ENCODE measurements around the gene PDLIM3. TPM values are rescaled to one million over a fixed set of nuclear protein-coding genes. Genes with fewer than 3 reads are reported as not detected.
A peak's percentile ranks its signal among the peaks of the same experiment; 100 is the strongest.

The PDLIM3 gene
- total and polyA plus RNA-seq, 7 donors, result 7.9 to 907 (median 568) TPM

- no peaks in the 10 kb centered on the region for H3K27me3 ChIP-seq
- H3K4me1 ChIP-seq, result peaks cover 0 to 7% (median 2%) of the 10 kb centered on the region in 4 donors
- H3K27ac ChIP-seq, result peak overlapping the region in 2 of 4 donors; percentile 4 to 50
- H3K4me3 ChIP-seq, result no peak overlapping the region
- no peaks in the 10 kb centered on the region for H3K9me3 ChIP-seq
- intact Hi-C loops (cut with DNase I), result no loop called here
- DNase-seq, result no peak
- H3K36me3 ChIP-seq, result peaks cover 0 to 69% (median 8%) of the 10 kb centered on the region in 4 donors
- 6 to 18% methylated on average over 1 of the region's 1 CpG for WGBS, 2 donors
- TF ChIP-seq POLR2AphosphoS5 (IDR thresholded peaks at IDR 0.05) (no peak), CTCF (IDR thresholded peaks at IDR 0.05) (no peak), EP300 (IDR thresholded peaks at IDR 0.05) (no peak), POLR2A (IDR thresholded peaks at IDR 0.05) (no peak)
These were observed 16.8 kb downstream of the PDLIM3 start for GRCh38 chr4:185518494-185518893.

- peaks cover 0 to 11% (median 4%) of the 10 kb centered on the region in 4 donors for H3K4me1 ChIP-seq
- H3K27me3 ChIP-seq, result no peaks in the 10 kb centered on the region
- peak overlapping the region in 2 of 4 donors; percentile 4 to 17 for H3K27ac ChIP-seq
- H3K36me3 ChIP-seq, result peaks cover 0 to 69% (median 7%) of the 10 kb centered on the region in 4 donors
- TF ChIP-seq POLR2AphosphoS5 (IDR thresholded peaks at IDR 0.05), result no peak
- TF ChIP-seq POLR2A (IDR thresholded peaks at IDR 0.05), result no peak
- DNase-seq, result no peak
- no peaks in the 10 kb centered on the region for H3K9me3 ChIP-seq
- intact Hi-C loops (cut with DNase I), result no loop called here
- no peak overlapping the region for H3K4me3 ChIP-seq
These were observed 17.2 kb downstream of the PDLIM3 start for GRCh38 chr4:185518069-185518468.

GRCh38 chr4:185515248-185515647, 20.1 kb downstream of the PDLIM3 start:
- intact Hi-C loops (cut with DNase I), result no loop called here

GRCh38 chr4:185514182-185514697, 21.1 kb downstream of the PDLIM3 start:
- peak overlapping the region; percentile 21 to 66 (median 54) for H3K27ac ChIP-seq
- H3K9me3 ChIP-seq, result no peaks in the 10 kb centered on the region
- peaks cover 0 to 18% (median 10%) of the 10 kb centered on the region in 4 donors for H3K4me1 ChIP-seq
- DNase-seq, result no peak
- no peaks in the 10 kb centered on the region for H3K27me3 ChIP-seq
- WGBS, 2 donors, result 28 to 69% methylated on average over 17 of the region's 17 CpGs
- H3K4me3 ChIP-seq, result no peak overlapping the region
- intact Hi-C loops (cut with DNase I), result no loop called here
- TF ChIP-seq POLR2A (IDR thresholded peaks at IDR 0.05) (no peak), POLR2AphosphoS5 (IDR thresholded peaks at IDR 0.05) (no peak), CTCF (IDR thresholded peaks at IDR 0.05) (no peak), EP300 (IDR thresholded peaks at IDR 0.05) (no peak)
- H3K36me3 ChIP-seq, result peaks cover 0 to 65% (median 7%) of the 10 kb centered on the region in 4 donors

More at GRCh38 chr4:185515248-185515647, 20.1 kb downstream of the PDLIM3 start:
- TF ChIP-seq EP300 (IDR thresholded peaks at IDR 0.05) (no peak), CTCF (IDR thresholded peaks at IDR 0.05) (no peak), POLR2AphosphoS5 (IDR thresholded peaks at IDR 0.05) (no peak), POLR2A (IDR thresholded peaks at IDR 0.05) (no peak)
- Histone ChIP-seq H3K36me3 (peaks cover 0 to 73% (median 7%) of the 10 kb centered on the region in 4 donors), H3K9me3 (no peaks in the 10 kb centered on the region), H3K27ac (peak overlapping the region in 2 of 4 donors; percentile 3 to 66), H3K4me3 (no peak overlapping the region), H3K4me1 (peaks cover 0 to 18% (median 10%) of the 10 kb centered on the region in 4 donors), H3K27me3 (no peaks in the 10 kb centered on the region)
- DNase-seq, result no peak
- WGBS, 2 donors, result 78 to 81% methylated on average over 4 of the region's 4 CpGs

- intact Hi-C loops (cut with DNase I), result no loop called here
- Histone ChIP-seq H3K9me3 (no peaks in the 10 kb centered on the region), H3K4me1 (peaks cover 0 to 18% (median 10%) of the 10 kb centered on the region in 4 donors)
These were observed 21.7 kb downstream of the PDLIM3 start for GRCh38 chr4:185513489-185514181.

More at GRCh38 chr4:185513489-185514181, 21.7 kb downstream of the PDLIM3 start:
- TF ChIP-seq POLR2A (IDR thresholded peaks at IDR 0.05) (no peak), POLR2AphosphoS5 (IDR thresholded peaks at IDR 0.05) (peak in 1 of 4 donors; percentile 15), CTCF (IDR thresholded peaks at IDR 0.05) (no peak), EP300 (IDR thresholded peaks at IDR 0.05) (no peak)
- no peaks in the 10 kb centered on the region for H3K27me3 ChIP-seq
- 4 to 25% methylated on average over 10 of the region's 10 CpGs for WGBS, 2 donors
- peak overlapping the region; percentile 21 to 66 (median 54) for H3K27ac ChIP-seq
- H3K4me3 ChIP-seq, result no peak overlapping the region
- DNase-seq, result peak; percentile 63
- peaks cover 0 to 59% (median 6%) of the 10 kb centered on the region in 4 donors for H3K36me3 ChIP-seq
